HepG2 (cell line): Measurements from ENCODE around the gene SLC22A31. TPM values are rescaled to one million over a fixed set of nuclear protein-coding genes. Genes with fewer than 3 reads are reported as not detected.

Experiments
- CBX5 ChIP-seq: sonication (generic); formaldehyde crosslinking; IDR thresholded peaks from 2 replicates; pipeline ENCODE4 v1.4.0; 2020; ENCODE audit warnings: missing genetic modification reagents, borderline replicate concordance
- IRF2 ChIP-seq: IDR thresholded peaks from 2 replicates; pipeline ENCODE4 v1.6.1; 2018; ENCODE audit warnings: missing genetic modification reagents, missing compliant biosample characterization
- KAT8 ChIP-seq: IDR thresholded peaks from 2 replicates; pipeline ENCODE4 v1.6.1; 2016; ENCODE audit warnings: missing genetic modification reagents, missing compliant biosample characterization
- KLF13 ChIP-seq: sonication (generic); formaldehyde crosslinking; IDR thresholded peaks from 2 replicates; pipeline ENCODE4 v1.4.0; 2020; ENCODE audit warnings: mild to moderate bottlenecking, missing genetic modification reagents
- SRSF9 ChIP-seq: fragments of 200-400 bp; formaldehyde crosslinking; IDR thresholded peaks from 2 replicates; pipeline ENCODE4 v1.6.1; 2018; ENCODE audit warnings: borderline replicate concordance, mild to moderate bottlenecking, low read depth, low read length; ENCODE audit not compliant: insufficient read depth, poor library complexity, severe bottlenecking
- ZBTB33 ChIP-seq: sonication (generic); formaldehyde crosslinking; IDR thresholded peaks from 2 replicates; pipeline ENCODE4 v1.4.0; 2020; ENCODE audit warnings: missing genetic modification reagents
- ZBTB40 ChIP-seq, 2 experiments: fragments of 450-650 bp in 1 of 2; sonication (generic) in 1 of 2; formaldehyde crosslinking in 1 of 2; IDR thresholded peaks; 2 replicates each; pipeline versions ENCODE4 v1.6.1 to v1.8.0; 2016 to 2022; ENCODE audit warnings: antibody characterized with exemption in 1 of 2, mild to moderate bottlenecking in 1 of 2, missing genetic modification reagents in 1 of 2
- ZNF646 ChIP-seq: sonication (generic); formaldehyde crosslinking; IDR thresholded peaks from 2 replicates; pipeline ENCODE4 v1.9.0; 2021; ENCODE audit warnings: mild to moderate bottlenecking, missing genetic modification reagents
- ZNF782 ChIP-seq: sonication (generic); formaldehyde crosslinking; IDR thresholded peaks from 2 replicates; pipeline ENCODE4 v1.4.0; 2020; ENCODE audit warnings: missing genetic modification reagents, mild to moderate bottlenecking, borderline replicate concordance
- polyA plus RNA-seq, 8 experiments: library from polyadenylated mRNA; depleted of rRNA in 3 of 8; stranded (reverse) in 7 of 8; unstranded in 1 of 8; fragments of >200 nt; fragmentation: Illumina TruSeq in 4 of 8; extraction: Trizol in 4 of 8; gene quantifications; 2 replicates each; pipeline versions ENCODE4 v1.2.1 to v1.2.3, GENCODE V29; 2011 to 2016; ENCODE audit warnings: low read depth in 4 of 8, missing spikeins in 1 of 8, mixed read lengths in 1 of 8; ENCODE audit not compliant: insufficient read depth in 1 of 8
- total RNA-seq, 5 experiments: library from RNA; depleted of rRNA; stranded (reverse); fragments of >200 nt; fragmentation: Illumina TruSeq; extraction: Trizol; gene quantifications; 2 replicates each; pipeline ENCODE4 v1.2.3, GENCODE V29; 2016; ENCODE audit warnings: low read depth in 1 of 5

The SLC22A31 gene
- total and polyA plus RNA-seq, 2 of the 13 experiments (the other 11 are each of a cell fraction or from before 2014, with no cell fraction given): 67.3 to 83.3 TPM

GRCh38 chr16:89159066-89159849 lies 41.1 kb downstream of the SLC22A31 start (continued):
- peak; percentile 97 for TF ChIP-seq ZNF782 (CRISPR knock-in tag)
- TF ChIP-seq SRSF9: no peak
- 0 out of 2 replicates have a peak, but pooled peaks have one; percentile 49 for TF ChIP-seq KAT8
- TF ChIP-seq IRF2 (CRISPR knock-in tag): peak; percentile 56; the same call in 1 of the 2 replicates
- no peak for TF ChIP-seq ZNF646 (CRISPR knock-in tag)
- TF ChIP-seq KLF13: no peak
- no peak for TF ChIP-seq ZBTB40 (IDR thresholded peaks at IDR 0.05)
- TF ChIP-seq ZBTB40 (CRISPR knock-in tag; IDR thresholded peaks at IDR 0.05): peak; percentile 78; the same call in 1 of the 2 replicates
- TF ChIP-seq ZBTB33: 0 out of 2 replicates have a peak, but pooled peaks have one; percentile 25
- TF ChIP-seq CBX5 (CRISPR knock-in tag): no peak; the same call in 1 of the 2 replicates
